ENCODE measurements around the gene MOCOS. TPM values are rescaled to one million over a fixed set of nuclear protein-coding genes. Genes with fewer than 3 reads are reported as not detected.

The MOCOS gene
- polyA plus RNA-seq, 1 donor (not counting 4 experiments of a cell fraction or from before 2014, with no cell fraction given): 2.8 TPM

GRCh38 chr18:36157441-36157840 lies 29.9 kb upstream of the MOCOS start:
- DNase-seq (ENCODE audit: low read depth, low spot score): no peak
- no peak overlapping the region for H3K4me2 ChIP-seq (ENCODE audit: control insufficient read depth, extremely low read depth, insufficient read depth, low read depth, low read length)
- no peak overlapping the region for H3K27ac ChIP-seq (ENCODE audit: control insufficient read depth, insufficient read depth, low read length)
- H2AFZ ChIP-seq (ENCODE audit: control insufficient read depth, low read length): no peak overlapping the region
- no peaks in the 10 kb centered on the region for H3K9me1 ChIP-seq (ENCODE audit: control insufficient read depth, extremely low read depth, insufficient read depth, low read length)
- H3K79me2 ChIP-seq (ENCODE audit: control insufficient read depth, insufficient read depth, low read length): no peaks in the 10 kb centered on the region
- no peak overlapping the region for H3K4me3 ChIP-seq (ENCODE audit: control insufficient read depth in 2 of 3, extremely low read depth in 1 of 3, insufficient read depth in 2 of 3, low read depth in 1 of 3, low read length in 3 of 3)
- peaks cover 18 to 29% of the 10 kb centered on the region in 2 experiments for H3K36me3 ChIP-seq (ENCODE audit: control insufficient read depth in 2 of 2, extremely low read depth in 1 of 2, insufficient read depth in 2 of 2, low read length in 2 of 2)
- no peaks in the 10 kb centered on the region for H3K9me3 ChIP-seq (ENCODE audit: control insufficient read depth, low read depth, low read length)
- H3K9ac ChIP-seq (ENCODE audit: control insufficient read depth, extremely low read depth, insufficient read depth, low read length): no peak overlapping the region
- H4K20me1 ChIP-seq (ENCODE audit: control insufficient read depth, extremely low read depth, insufficient read depth, low read length): no peaks in the 10 kb centered on the region
- dilution Hi-C loops (cut with MboI; ENCODE audit: extremely low pct_ligation_motif_present, low sequenced_read_pairs): no loop called here
- no peaks in the 10 kb centered on the region for H3K4me1 ChIP-seq (ENCODE audit: control insufficient read depth, extremely low read depth, insufficient read depth, low read length)
- TF ChIP-seq, protein P1, sequence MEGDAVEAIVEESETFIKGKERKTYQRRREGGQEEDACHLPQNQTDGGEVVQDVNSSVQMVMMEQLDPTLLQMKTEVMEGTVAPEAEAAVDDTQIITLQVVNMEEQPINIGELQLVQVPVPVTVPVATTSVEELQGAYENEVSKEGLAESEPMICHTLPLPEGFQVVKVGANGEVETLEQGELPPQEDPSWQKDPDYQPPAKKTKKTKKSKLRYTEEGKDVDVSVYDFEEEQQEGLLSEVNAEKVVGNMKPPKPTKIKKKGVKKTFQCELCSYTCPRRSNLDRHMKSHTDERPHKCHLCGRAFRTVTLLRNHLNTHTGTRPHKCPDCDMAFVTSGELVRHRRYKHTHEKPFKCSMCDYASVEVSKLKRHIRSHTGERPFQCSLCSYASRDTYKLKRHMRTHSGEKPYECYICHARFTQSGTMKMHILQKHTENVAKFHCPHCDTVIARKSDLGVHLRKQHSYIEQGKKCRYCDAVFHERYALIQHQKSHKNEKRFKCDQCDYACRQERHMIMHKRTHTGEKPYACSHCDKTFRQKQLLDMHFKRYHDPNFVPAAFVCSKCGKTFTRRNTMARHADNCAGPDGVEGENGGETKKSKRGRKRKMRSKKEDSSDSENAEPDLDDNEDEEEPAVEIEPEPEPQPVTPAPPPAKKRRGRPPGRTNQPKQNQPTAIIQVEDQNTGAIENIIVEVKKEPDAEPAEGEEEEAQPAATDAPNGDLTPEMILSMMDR (optimal IDR thresholded peaks at IDR 0.05 in 1 of 3, IDR thresholded peaks at IDR 0.05 in 1 of 3, conservative IDR thresholded peaks at IDR 0.05 in 1 of 3; ENCODE audit: extremely low read depth in 1 of 3, insufficient read depth in 2 of 3, low read length in 3 of 3): no peak
- TF ChIP-seq EZH2 (IDR thresholded peaks at IDR 0.05; ENCODE audit: low read length): no peak
- no peaks in the 10 kb centered on the region for H3K27me3 ChIP-seq (ENCODE audit: control insufficient read depth, extremely low read depth, insufficient read depth, low read length)
- no peak for FAIRE-seq

DNA sequence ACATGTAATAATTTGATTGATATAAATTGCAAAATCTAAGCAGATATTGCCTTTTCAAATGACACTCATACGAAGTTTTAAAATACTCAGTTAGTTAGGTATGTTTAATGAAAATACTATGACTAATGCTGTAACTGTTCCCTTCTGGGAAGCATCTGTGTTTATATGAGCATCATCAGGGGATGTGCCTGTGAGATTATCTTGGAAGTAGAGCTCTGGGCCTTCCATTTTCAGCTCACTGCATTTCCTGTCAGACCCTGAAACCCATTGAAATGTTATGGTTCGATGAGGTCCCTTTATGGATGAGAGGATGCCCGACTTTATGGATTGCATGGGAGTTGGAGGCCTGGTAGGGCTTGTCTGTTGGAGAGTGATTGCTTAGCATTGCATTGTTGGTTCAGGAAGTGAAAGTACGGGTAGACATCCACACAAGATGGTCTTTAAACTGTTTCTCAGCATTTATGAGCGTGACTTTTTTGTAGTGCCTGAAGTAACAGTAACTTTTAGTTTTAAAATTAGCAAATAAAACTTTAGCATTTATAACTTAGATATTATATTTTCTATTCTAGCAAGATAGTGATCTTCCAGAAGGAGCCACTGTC lies 28.9 kb upstream of the MOCOS start:
- H3K9ac ChIP-seq (ENCODE audit: control insufficient read depth, extremely low read depth, insufficient read depth, low read length): no peak overlapping the region
- H3K4me2 ChIP-seq (ENCODE audit: control insufficient read depth, extremely low read depth, insufficient read depth, low read depth, low read length): no peak overlapping the region
- H3K36me3 ChIP-seq (ENCODE audit: control insufficient read depth in 2 of 2, extremely low read depth in 1 of 2, insufficient read depth in 2 of 2, low read length in 2 of 2): peaks cover 15 to 24% of the 10 kb centered on the region in 2 experiments
- H3K9me1 ChIP-seq (ENCODE audit: control insufficient read depth, extremely low read depth, insufficient read depth, low read length): no peaks in the 10 kb centered on the region
- H3K9me3 ChIP-seq (ENCODE audit: control insufficient read depth, low read depth, low read length): no peaks in the 10 kb centered on the region
- TF ChIP-seq EZH2 (IDR thresholded peaks at IDR 0.05; ENCODE audit: low read length): no peak
- TF ChIP-seq, protein P1 (optimal IDR thresholded peaks at IDR 0.05 in 1 of 3, IDR thresholded peaks at IDR 0.05 in 1 of 3, conservative IDR thresholded peaks at IDR 0.05 in 1 of 3; ENCODE audit: extremely low read depth in 1 of 3, insufficient read depth in 2 of 3, low read length in 3 of 3): no peak
- no peak overlapping the region for H3K4me3 ChIP-seq (ENCODE audit: control insufficient read depth in 2 of 3, extremely low read depth in 1 of 3, insufficient read depth in 2 of 3, low read depth in 1 of 3, low read length in 3 of 3)
- dilution Hi-C loops (cut with MboI; ENCODE audit: extremely low pct_ligation_motif_present, low sequenced_read_pairs): no loop called here
- no peaks in the 10 kb centered on the region for H3K27me3 ChIP-seq (ENCODE audit: control insufficient read depth, extremely low read depth, insufficient read depth, low read length)
- DNase-seq (ENCODE audit: low read depth, low spot score) (no peak), FAIRE-seq (no peak)
- H2AFZ ChIP-seq (ENCODE audit: control insufficient read depth, low read length): no peak overlapping the region
- no peak overlapping the region for H3K27ac ChIP-seq (ENCODE audit: control insufficient read depth, insufficient read depth, low read length)
- H3K4me1 ChIP-seq (ENCODE audit: control insufficient read depth, extremely low read depth, insufficient read depth, low read length): no peaks in the 10 kb centered on the region
- H3K79me2 ChIP-seq (ENCODE audit: control insufficient read depth, insufficient read depth, low read length): no peaks in the 10 kb centered on the region
- H4K20me1 ChIP-seq (ENCODE audit: control insufficient read depth, extremely low read depth, insufficient read depth, low read length): no peaks in the 10 kb centered on the region

Data from keratinocyte (primary cell).